Endothelial cell (in vitro differentiated cells): Measurements from ENCODE around the gene STX10. TPM values are rescaled to one million over a fixed set of nuclear protein-coding genes. Genes with fewer than 3 reads are reported as not detected.

Experiments
- DNase-seq: peaks from one replicate; pipeline ENCODE4 v3.0.0; 2021; ENCODE audit warnings: low spot score
- H3K27ac Mint-ChIP-seq: one replicate; pipeline ENCODE4 v1.8.0; 2021; ENCODE audit warnings: mixed read lengths, inconsistent platforms; ENCODE audit not compliant: unreplicated experiment
- H3K27me3 Mint-ChIP-seq: one replicate; pipeline ENCODE4 v1.8.0; 2021; ENCODE audit warnings: mild to moderate bottlenecking, moderate library complexity, mixed read lengths, inconsistent platforms; ENCODE audit not compliant: unreplicated experiment
- H3K36me3 Mint-ChIP-seq: one replicate; pipeline ENCODE4 v1.8.0; 2021; ENCODE audit warnings: mild to moderate bottlenecking, low read depth, mixed read lengths, inconsistent platforms; ENCODE audit not compliant: unreplicated experiment
- H3K4me1 Mint-ChIP-seq: one replicate; pipeline ENCODE4 v1.8.0; 2021; ENCODE audit warnings: mild to moderate bottlenecking, mixed read lengths, inconsistent platforms; ENCODE audit not compliant: unreplicated experiment
- H3K4me3 Mint-ChIP-seq: one replicate; pipeline ENCODE4 v1.8.0; 2021; ENCODE audit warnings: mild to moderate bottlenecking, mixed read lengths, inconsistent platforms; ENCODE audit not compliant: unreplicated experiment
- H3K9me3 Mint-ChIP-seq: one replicate; pipeline ENCODE4 v1.8.0; 2021; ENCODE audit warnings: mixed read lengths, inconsistent platforms; ENCODE audit not compliant: unreplicated experiment
- total RNA-seq: library from RNA; stranded (reverse); fragmentation: NEBNext Ultra II Directional; extraction: Animal tissue kit (Norgen Biotek cat#: 25700); gene quantifications from one replicate; pipeline ENCODE4 v1.2.1, GENCODE V29; 2021; ENCODE audit not compliant: unreplicated experiment
- TF ChIP-seq, protein P1 (sequence below): fragments of 200-600 bp; sonication (generic); IDR thresholded peaks from one replicate; pipeline ENCODE4 v1.5.0; 2021; ENCODE audit warnings: antibody characterized with exemption; ENCODE audit not compliant: unreplicated experiment

STX10 gene
- total RNA-seq, 1 donor from 2014 or later = 31.8 TPM

DNA sequence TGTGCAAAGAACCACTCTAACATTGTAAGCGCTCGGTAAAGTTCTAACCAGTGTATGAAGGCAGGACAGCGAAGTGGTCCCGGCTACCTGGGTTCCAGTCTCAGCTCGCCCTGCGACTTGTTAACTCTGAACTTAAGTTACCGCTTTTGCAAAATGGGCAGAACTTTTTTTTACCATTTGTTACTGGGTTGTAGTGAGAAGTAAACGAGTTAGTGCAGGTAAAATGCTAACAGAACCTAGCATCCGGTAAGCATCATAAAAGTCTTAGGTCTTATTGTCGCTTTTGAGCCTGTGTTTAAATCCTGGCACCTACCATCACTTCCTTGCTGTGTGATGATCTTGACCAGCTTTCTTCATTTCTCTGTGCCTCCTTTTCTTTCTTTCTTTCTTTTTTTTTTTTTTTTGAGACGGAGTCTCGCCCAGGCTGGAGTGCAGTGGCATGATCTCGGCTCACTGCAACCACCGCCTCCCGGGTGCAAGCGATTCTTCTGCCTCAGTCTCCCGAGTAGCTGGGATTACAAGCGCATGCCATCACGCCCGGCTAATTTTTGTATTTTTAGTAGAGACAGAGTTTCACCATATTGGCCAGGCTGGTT lies 32.9 kb downstream of the STX10 start:
- Mint-ChIP-seq H3K4me1 (peaks cover 36% of the 10 kb centered on the region), H3K27ac (peak overlapping the region; percentile 92), H3K27me3 (peaks cover 10% of the 10 kb centered on the region), H3K36me3 (peaks cover 11% of the 10 kb centered on the region), H3K9me3 (no peaks in the 10 kb centered on the region), H3K4me3 (peak overlapping the region; percentile 99)
- no peak for DNase-seq
- TF ChIP-seq, protein P1, sequence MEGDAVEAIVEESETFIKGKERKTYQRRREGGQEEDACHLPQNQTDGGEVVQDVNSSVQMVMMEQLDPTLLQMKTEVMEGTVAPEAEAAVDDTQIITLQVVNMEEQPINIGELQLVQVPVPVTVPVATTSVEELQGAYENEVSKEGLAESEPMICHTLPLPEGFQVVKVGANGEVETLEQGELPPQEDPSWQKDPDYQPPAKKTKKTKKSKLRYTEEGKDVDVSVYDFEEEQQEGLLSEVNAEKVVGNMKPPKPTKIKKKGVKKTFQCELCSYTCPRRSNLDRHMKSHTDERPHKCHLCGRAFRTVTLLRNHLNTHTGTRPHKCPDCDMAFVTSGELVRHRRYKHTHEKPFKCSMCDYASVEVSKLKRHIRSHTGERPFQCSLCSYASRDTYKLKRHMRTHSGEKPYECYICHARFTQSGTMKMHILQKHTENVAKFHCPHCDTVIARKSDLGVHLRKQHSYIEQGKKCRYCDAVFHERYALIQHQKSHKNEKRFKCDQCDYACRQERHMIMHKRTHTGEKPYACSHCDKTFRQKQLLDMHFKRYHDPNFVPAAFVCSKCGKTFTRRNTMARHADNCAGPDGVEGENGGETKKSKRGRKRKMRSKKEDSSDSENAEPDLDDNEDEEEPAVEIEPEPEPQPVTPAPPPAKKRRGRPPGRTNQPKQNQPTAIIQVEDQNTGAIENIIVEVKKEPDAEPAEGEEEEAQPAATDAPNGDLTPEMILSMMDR = no peak

DNA sequence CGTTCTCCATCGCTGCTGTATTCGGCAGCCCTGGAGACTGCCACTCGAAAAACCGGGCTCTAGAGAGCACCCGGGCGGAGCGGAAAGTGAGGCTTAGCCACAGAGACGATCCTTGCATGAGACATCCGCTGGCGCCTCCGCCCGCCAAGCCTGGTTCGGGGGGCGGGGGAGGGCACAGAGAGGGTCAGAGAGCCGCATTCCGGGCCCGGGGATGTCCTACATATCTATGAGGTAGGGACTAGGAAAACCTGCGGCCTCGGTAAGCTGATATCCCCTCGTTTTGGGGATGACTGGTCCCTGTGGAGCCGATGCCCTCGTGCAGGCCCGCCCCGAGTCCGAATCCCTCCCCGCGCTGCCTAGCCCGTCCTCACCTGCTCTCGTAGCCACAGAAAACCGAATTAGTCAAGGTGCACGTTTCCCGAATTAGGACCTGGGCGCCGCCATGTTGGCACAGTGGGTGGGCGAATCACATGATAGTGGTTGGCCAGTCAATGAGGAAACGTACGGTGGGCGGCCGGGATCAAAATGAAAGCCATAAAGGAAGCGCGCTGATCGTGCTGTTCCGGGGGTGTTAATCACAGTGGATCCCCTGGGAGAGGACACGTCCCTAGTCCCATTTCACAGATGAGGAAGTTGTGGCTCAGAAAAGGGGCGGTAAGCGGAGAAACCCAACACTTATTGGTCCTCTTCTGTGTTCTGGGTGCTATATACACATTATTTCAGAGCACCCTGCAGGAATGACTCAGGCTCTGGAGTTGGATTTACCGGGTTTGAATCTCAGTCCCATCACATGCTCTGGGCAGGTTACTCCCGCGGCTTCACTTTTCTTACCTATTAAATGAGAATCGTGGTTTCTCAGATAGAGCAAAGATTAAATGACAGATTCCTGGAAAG lies 33.6 kb downstream of the STX10 start, which contains the start of gene TRMT1:
TSS of gene TRMT1 (minus strand) at position 459 of the 894 bp plus-strand sequence. CDS start at position 118, 341 bp downstream.
- DNase-seq = peak; percentile 86
- H3K36me3 Mint-ChIP-seq = peaks cover 11% of the 10 kb centered on the region
- no peaks in the 10 kb centered on the region for H3K9me3 Mint-ChIP-seq
- peak within 1 kb of the TSS; percentile 92 for H3K27ac Mint-ChIP-seq
- H3K27me3 Mint-ChIP-seq = peaks cover 12% of the 10 kb centered on the region
- H3K4me1 Mint-ChIP-seq = peaks cover 32% of the 10 kb centered on the region
- TF ChIP-seq, protein P1 = no peak
- H3K4me3 Mint-ChIP-seq = peak within 1 kb of the TSS; percentile 99

- no peaks in the 10 kb centered on the region for H3K9me3 Mint-ChIP-seq
- H3K4me1 Mint-ChIP-seq = peaks cover 29% of the 10 kb centered on the region
- H3K36me3 Mint-ChIP-seq = peaks cover 9% of the 10 kb centered on the region
- no peak for DNase-seq
- TF ChIP-seq, protein P1 = no peak
- H3K27ac Mint-ChIP-seq = peak overlapping the region; percentile 70
- H3K27me3 Mint-ChIP-seq = peaks cover 12% of the 10 kb centered on the region
- H3K4me3 Mint-ChIP-seq = peak overlapping the region; percentile 98
These were observed 34.3 kb downstream of the STX10 start for GRCh38 chr19:13115936-13116281.

GRCh38 chr19:13112555-13112954 lies 37.6 kb downstream of the STX10 start:
- Mint-ChIP-seq H3K4me3 (no peak overlapping the region), H3K4me1 (peaks cover 16% of the 10 kb centered on the region), H3K27me3 (peaks cover 6% of the 10 kb centered on the region), H3K9me3 (no peaks in the 10 kb centered on the region), H3K36me3 (peaks cover 7% of the 10 kb centered on the region), H3K27ac (no peak overlapping the region)
- TF ChIP-seq, protein P1 = no peak
- DNase-seq = no peak
